GM12875 (cell line): ENCODE measurements around the gene CISH.

Experiments used
- H3K4me3 ChIP-seq: one replicate; pipeline ENCODE4 v1.5.1; 2011; ENCODE audit warnings: low read depth, low read length, control low read depth
- TF ChIP-seq, protein P1 (sequence below): IDR thresholded peaks from 2 replicates; pipeline ENCODE4 v1.5.1; 2011; ENCODE audit warnings: low read depth, mild to moderate bottlenecking, control low read depth, inconsistent platforms, low read length, moderate library complexity, borderline replicate concordance; ENCODE audit not compliant: insufficient read depth

CISH gene

DNA sequence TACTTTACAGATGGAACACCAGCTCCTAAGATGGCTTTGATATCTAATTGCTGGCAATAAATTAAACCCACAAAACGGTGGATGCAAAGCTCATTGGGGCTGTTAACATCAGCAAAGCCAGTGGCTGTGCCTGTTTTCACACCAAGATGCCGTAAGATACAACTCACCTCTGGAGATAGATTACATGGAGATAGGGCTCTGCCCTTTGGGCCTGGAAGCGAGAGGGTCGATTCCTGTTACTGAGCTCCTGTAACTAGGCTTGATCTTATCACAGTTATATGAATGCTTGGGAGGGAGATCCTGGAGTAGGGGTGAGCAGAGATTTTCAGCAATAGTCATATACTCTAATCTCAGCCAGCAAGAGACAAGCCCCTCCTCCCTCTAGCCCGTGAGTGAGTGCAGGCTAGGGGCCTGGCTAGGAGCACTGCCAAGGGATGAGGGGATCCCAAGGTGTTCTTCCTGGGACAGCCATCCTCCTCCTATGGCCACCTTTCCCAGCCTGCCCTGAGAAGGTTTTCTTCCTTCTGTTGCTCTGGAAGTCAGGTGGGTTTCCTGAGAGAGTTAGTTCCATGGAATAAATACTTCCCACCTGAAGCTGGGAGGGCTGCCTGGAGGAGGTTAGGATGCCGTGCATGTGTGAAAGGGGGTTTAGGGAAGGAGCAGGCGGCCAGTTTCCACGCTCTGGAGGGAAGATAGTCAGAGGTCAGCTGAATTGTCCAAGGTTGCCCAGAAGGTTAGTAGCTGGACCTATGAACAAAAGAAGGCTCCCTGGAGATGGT is 45.0 kb upstream of the CISH start:
- TF ChIP-seq, protein P1, sequence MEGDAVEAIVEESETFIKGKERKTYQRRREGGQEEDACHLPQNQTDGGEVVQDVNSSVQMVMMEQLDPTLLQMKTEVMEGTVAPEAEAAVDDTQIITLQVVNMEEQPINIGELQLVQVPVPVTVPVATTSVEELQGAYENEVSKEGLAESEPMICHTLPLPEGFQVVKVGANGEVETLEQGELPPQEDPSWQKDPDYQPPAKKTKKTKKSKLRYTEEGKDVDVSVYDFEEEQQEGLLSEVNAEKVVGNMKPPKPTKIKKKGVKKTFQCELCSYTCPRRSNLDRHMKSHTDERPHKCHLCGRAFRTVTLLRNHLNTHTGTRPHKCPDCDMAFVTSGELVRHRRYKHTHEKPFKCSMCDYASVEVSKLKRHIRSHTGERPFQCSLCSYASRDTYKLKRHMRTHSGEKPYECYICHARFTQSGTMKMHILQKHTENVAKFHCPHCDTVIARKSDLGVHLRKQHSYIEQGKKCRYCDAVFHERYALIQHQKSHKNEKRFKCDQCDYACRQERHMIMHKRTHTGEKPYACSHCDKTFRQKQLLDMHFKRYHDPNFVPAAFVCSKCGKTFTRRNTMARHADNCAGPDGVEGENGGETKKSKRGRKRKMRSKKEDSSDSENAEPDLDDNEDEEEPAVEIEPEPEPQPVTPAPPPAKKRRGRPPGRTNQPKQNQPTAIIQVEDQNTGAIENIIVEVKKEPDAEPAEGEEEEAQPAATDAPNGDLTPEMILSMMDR, result no peak
- H3K4me3 ChIP-seq, result no peak overlapping the region

DNA sequence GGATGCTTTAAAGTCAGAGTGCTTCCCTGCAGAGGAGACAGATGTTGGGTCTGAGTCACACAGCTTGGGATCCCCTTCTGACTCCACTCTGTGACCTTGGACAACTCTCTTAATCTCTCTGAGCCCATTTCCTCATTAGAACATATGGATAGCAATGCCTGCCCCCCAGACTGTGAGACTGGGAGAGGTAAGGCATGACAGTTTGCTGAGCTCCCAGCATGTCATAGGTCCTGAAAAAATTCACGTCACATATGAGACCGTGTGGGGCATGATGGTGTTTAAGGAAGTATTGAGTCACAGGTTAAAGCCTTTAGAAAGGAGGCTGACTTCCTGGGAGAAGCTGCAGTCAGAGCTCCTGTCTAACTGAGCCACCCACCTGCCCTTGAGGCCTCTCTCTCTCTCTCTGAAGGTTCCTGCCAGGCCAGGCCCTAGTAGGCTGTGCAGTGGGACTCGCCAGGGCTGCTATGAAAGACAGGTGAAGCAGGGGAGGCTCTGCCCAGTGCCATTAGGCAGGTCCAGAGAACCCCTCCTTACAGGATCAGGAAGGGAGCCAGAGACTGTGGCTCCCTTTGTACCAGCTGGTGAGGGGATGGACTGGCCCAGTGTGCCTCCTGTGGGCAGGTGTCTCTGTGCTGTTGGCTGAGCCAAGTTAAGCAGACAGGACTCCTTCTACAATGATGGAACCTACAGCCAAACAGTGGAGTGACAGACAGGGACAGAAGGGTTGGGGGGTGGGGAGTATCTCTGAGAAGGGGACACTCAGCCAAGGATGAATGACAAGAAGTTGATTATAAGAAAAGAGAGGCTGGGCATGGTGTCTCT is 43.6 kb upstream of the CISH start:
- no peak overlapping the region for H3K4me3 ChIP-seq
- TF ChIP-seq, protein P1, result no peak

DNA sequence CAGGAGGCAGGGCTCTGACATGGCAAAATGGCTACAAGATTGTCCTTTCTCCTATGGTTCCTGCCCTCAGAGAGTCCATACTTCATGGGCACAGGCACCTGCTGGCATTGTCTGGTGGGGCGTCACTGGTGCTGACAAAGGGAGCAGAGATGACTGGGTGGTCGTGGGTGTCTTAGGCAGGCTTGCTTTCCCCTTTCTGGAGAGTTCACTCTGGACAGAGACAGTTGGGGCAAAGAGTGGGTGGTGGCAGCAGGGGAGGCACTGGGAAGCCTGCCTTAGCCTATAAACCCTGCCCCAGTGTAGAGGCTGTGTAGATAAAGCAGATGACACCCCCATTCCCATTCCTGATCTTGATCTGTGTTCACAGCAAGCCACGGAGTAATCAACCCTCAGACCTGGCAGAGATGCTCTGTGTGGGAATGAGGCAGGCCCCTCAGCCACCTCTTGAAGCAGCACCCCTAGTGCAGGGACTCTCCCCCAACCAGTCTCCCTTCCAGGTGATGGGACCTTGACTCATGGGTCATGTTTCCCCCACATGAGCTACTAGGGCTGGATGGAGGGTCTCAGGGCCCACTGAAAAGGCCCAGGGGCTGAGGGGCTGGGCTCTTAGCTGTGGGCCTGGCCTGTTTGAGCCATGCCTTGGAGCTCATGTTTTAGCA is 42.5 kb upstream of the CISH start:
- H3K4me3 ChIP-seq, result no peak overlapping the region
- TF ChIP-seq, protein P1, result no peak

DNA sequence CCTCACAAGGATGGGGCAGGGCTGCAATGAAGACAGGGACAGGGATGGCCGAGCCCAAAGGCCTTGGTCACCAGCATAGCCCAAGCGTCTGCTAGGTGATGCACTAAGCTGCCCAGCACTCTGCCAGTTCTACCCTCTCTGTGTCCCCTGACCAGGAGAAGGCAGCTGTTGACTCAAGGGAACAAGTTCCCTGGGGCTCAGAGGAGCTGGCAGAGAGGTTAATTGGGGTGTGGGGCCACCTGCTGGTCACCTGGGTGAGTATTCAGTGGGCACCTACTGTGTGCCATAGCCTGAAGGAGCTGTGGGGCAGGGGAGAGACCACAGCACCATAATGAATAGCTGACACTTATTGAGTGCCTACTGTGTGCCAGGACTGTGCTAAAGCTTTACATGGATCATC is 41.1 kb upstream of the CISH start:
- no peak overlapping the region for H3K4me3 ChIP-seq
- TF ChIP-seq, protein P1, result peak; percentile 66

DNA sequence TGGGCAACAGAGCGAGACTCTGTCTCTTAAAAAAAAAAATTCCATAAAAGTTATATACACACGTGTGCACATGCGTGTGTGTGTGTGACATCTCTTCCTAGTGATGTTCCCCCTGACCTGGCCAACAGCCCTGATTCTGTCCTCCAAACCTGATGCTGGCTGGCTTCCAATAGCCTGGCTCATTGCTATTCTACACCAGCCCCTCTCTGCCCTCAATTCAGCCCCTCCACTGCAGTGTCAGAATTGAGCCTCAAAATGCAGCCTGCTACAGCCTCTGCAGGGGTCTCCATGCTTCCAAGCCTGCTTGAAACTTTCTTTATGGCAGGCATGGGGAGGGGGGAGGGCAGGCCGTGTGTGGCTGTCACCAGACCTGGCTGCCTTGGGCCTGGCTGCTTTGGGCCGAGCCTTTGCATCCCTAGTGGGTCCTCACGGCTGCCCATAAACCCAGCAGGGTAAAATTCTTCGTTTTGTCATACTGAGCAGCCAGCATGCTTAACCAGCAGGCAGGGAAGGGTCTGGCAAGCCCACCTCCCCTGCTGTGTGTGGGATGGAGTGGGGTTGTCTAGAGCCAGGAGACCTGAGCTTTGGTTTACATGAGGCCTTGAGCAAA is 40.5 kb upstream of the CISH start:
- TF ChIP-seq, protein P1, result no peak
- no peak overlapping the region for H3K4me3 ChIP-seq

DNA sequence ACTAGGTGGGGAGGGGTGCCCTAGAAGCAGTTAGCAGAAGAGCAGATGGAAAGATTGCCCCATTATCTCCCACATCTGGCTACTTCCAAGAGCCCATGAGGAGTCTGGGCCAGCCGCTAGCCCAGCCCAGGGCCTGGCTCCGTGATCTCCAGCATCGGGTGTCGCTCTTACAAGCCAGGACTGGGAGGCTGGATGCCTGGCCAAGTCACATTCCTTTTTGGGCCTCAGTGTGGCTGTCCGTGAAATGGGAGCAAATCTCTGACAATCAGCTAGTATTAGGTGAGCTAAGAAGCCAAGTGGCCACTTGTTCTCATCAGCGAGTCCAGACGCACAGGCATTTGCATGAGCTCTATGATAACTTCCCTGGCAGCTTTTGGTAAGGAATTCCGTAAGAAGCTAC is 39.9 kb upstream of the CISH start:
- no peak overlapping the region for H3K4me3 ChIP-seq
- TF ChIP-seq, protein P1, result no peak
